Small intestine (tissue), 7 donors: ENCODE data around the gene CEP131. TPM values are rescaled to one million over a fixed set of nuclear protein-coding genes. Genes with fewer than 3 reads are reported as not detected.

Source experiments
- DNase-seq, 2 donors: peaks; one replicate each; pipeline versions ENCODE4 v3.0.0 to v3.0.0-alpha.2; 2013
- FAIRE-seq: peaks from 2 replicates; lab custom pipeline; 2012; peaks lifted over from hg19 to GRCh38; lab: Jason Lieb, UNC
- H3K27ac ChIP-seq, 3 donors: one replicate each; pipeline ENCODE4 v1.5.1; 2013; ENCODE audit warnings: low read length in 2 of 3, mild to moderate bottlenecking in 2 of 3, control low read depth in 1 of 3, inconsistent platforms in 1 of 3, low read depth in 1 of 3, moderate library complexity in 1 of 3
- H3K27me3 ChIP-seq, 3 donors: one replicate each; pipeline ENCODE4 v1.6.1; 2013; ENCODE audit warnings: low read length in 3 of 3, inconsistent platforms in 1 of 3; ENCODE audit not compliant: control insufficient read depth in 3 of 3, insufficient read depth in 3 of 3
- H3K36me3 ChIP-seq, 3 donors: one replicate each; pipeline ENCODE4 v1.6.1; 2013; ENCODE audit warnings: low read length in 3 of 3, inconsistent platforms in 1 of 3, low read depth in 1 of 3, mild to moderate bottlenecking in 1 of 3, moderate library complexity in 1 of 3; ENCODE audit not compliant: control insufficient read depth in 3 of 3, insufficient read depth in 2 of 3
- H3K4me1 ChIP-seq, 3 donors: one replicate each; pipeline ENCODE4 v1.6.1; 2013; ENCODE audit warnings: low read length in 2 of 3, inconsistent platforms in 1 of 3, low read depth in 1 of 3, mild to moderate bottlenecking in 1 of 3, moderate library complexity in 1 of 3; ENCODE audit not compliant: control insufficient read depth in 3 of 3, insufficient read depth in 2 of 3
- H3K4me3 ChIP-seq, 3 donors: one replicate each; pipeline ENCODE4 v1.5.1; 2013; ENCODE audit warnings: low read length in 3 of 3, control low read depth in 1 of 3, inconsistent platforms in 1 of 3, low read depth in 1 of 3, mild to moderate bottlenecking in 1 of 3, moderate library complexity in 1 of 3
- H3K9me3 ChIP-seq, 2 donors: one replicate each; pipeline ENCODE4 v1.6.1; 2013; ENCODE audit warnings: low read depth in 1 of 2, low read length in 1 of 2; ENCODE audit not compliant: control insufficient read depth in 2 of 2, insufficient read depth in 1 of 2
- WGBS, 3 donors: extraction: QIAGEN DNeasy Blood & Tissue Kit; methylation state at CpG; one replicate each; pipeline ENCODE4 v1.1.7; 2013; 5-methylcytosine and 5-hydroxymethylcytosine counted together
- polyA plus RNA-seq, 4 donors: library from polyadenylated mRNA; stranded (reverse) in 3 of 4; unstranded in 1 of 4; fragments of 200-250 nt in 3 of 4; fragments of 120-200 nt in 1 of 4; gene quantifications; one replicate each; pipeline versions ENCODE4 v1.2.1 to v1.2.3, GENCODE V29; 2013
- donor health status: healthy with polysubstance abuse.
- donor health status: control.
- donor health status: control.
- donor health status: Bipolar disorder and iron deficiency.
- donor health status: healthy.

The CEP131 gene
- polyA plus RNA-seq, 4 donors = 4.0 to 8.8 (median 6.6) TPM

DNA sequence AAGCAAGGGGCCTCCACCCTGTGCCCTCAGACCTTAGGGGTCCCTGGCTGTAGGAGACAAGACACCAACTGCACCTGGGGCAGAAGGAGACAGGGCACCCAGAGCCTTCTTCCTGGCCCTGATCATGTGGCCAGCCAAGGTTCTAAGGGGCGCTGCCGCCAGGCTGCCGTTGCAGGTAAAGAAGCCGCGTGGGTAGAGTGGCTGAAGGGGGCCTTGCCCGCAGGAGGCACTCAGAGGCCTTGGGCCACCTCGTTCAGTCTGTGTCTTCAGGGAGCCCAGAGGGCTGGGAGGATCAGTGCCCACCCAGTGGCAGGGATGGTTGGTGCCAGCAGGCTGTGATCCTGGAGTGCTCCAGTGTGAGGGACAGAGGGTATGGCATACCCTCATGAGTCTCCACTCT is 55.1 kb downstream of the CEP131 start:
- peaks cover 0 to 2% of the 10 kb centered on the region in 2 donors for H3K9me3 ChIP-seq
- peaks cover 0 to 32% (median 0%) of the 10 kb centered on the region in 3 donors for H3K36me3 ChIP-seq
- DNase-seq = no peak
- no peak overlapping the region for H3K4me3 ChIP-seq
- 87 to 92% (median 89%) methylated on average over 7 of the region's 7 CpGs for WGBS, 3 donors
- H3K27ac ChIP-seq = no peak overlapping the region
- peaks cover 0 to 43% (median 0%) of the 10 kb centered on the region in 3 donors for H3K4me1 ChIP-seq
- no peaks in the 10 kb centered on the region for H3K27me3 ChIP-seq
- FAIRE-seq = no peak

DNA sequence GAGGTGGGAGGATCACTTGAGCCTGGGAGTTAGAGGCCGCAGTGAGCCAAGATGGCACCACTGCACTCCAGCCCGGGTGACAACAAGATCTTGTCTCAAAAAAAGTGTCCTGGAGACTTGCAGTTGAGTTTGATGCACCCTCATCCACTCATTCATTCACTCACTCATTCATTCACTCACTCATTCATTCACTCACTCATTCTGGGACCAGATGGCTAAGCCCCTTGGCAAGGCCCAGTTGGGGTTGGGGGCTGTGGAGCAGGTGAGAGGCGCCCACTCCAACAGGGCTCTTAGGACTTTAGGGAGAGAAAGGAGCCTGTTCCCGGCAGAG is 55.6 kb downstream of the CEP131 start:
- Histone ChIP-seq H3K4me1 (peaks cover 0 to 43% (median 0%) of the 10 kb centered on the region in 3 donors), H3K9me3 (peaks cover 0 to 1% of the 10 kb centered on the region in 2 donors), H3K4me3 (peak overlapping the region in 1 of 3 donors; percentile 75), H3K36me3 (peaks cover 0 to 37% (median 0%) of the 10 kb centered on the region in 3 donors), H3K27ac (peak overlapping the region in 1 of 3 donors; percentile 72), H3K27me3 (no peaks in the 10 kb centered on the region)
- WGBS, 3 donors = 94 to 98% (median 96%) methylated on average over 3 to 4 of the region's 4 CpGs
- DNase-seq = no peak
- FAIRE-seq = no peak

DNA sequence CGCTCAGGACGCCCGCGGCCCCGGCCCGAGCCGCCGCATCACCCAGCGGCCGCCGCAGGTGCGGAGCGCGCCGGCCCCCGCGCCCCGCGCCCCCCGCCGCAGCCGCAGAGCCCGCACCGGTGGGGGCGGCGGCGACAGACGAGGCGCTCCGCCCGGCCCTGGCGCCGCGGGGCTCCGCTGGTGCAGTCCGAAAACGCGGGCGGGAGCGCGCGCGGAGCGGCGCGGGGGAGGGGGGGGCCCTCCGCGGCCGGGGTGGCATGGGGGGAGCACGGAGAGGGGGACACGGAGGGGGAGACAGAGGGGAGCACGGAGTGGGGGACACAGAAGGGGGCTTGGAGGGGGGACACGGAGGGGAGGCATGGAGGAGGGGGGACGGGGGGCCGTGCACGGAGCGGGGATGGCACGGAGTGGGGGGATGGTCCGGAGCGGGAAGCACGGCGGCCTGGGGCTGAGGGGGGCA is 56.7 kb downstream of the CEP131 start, which contains the start of gene AATK:
AATK (minus strand) TSS at position 189 of the 460 bp plus-strand sequence. CDS start 229 bp downstream, outside the sequence.
- 2 to 3% (median 2%) methylated on average over 17 to 62 of the region's 62 CpGs for WGBS, 3 donors
- no peaks in the 10 kb centered on the region for H3K27me3 ChIP-seq
- H3K4me3 ChIP-seq = peak within 1 kb of the TSS in 2 of 3 donors; percentile 55 to 75
- H3K4me1 ChIP-seq = peaks cover 0 to 39% (median 0%) of the 10 kb centered on the region in 3 donors
- DNase-seq (no peak), FAIRE-seq (no peak)
- peaks cover 0 to 48% (median 0%) of the 10 kb centered on the region in 3 donors for H3K36me3 ChIP-seq
- no peaks in the 10 kb centered on the region for H3K9me3 ChIP-seq
- H3K27ac ChIP-seq = peak within 1 kb of the TSS in 1 of 3 donors; percentile 95

DNA sequence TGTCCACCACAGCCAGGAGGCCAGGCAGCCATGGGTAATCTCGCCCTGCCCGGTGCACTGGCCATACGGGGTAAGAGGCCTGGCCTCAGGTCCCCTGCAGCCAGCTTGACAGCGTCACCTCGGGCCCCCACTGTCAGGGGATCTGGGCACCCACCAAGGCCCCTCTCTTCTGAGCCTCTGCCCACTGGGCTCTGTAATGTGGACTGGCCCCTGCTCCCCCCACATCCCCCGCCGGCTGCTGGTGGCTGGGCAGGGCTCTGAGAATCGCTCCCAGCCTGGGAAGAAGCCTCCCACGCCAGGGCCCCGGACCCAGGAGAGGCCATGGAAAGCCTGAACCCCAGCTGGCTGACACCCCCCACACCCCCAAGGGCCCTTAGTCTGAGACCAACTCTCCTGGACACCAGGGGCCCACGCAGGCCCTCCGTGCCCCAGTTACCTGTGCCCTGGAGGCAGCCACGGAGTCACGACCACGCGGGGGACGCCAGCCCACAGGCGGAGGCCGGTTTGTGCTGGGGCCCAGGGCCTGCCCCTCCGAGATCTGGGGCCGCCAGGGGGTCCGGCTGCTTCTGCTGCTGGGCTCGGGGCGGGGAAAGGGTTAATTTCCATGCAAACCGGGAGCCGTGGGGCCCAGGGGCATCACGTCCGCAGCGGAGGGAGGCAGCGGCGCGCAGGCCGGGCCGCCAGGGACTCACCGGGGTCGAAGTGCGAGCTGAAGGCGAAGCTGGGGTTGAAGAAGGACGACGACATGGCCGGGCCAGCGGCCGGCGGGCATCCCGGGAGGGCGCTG is 57.3 kb downstream of the CEP131 start, which contains the start of gene PVALEF:
PVALEF (plus strand) TSS at position 262 of the 787 bp plus-strand sequence. CDS start 15,720 bp downstream, outside the sequence.
- Histone ChIP-seq H3K9me3 (no peaks in the 10 kb centered on the region), H3K4me3 (peak within 1 kb of the TSS in 2 of 3 donors; percentile 55 to 75), H3K4me1 (peaks cover 0 to 39% (median 0%) of the 10 kb centered on the region in 3 donors), H3K27ac (peak within 1 kb of the TSS in 1 of 3 donors; percentile 95), H3K27me3 (no peaks in the 10 kb centered on the region), H3K36me3 (peaks cover 0 to 51% (median 0%) of the 10 kb centered on the region in 3 donors)
- FAIRE-seq = no peak
- 23 to 32% (median 29%) methylated on average over 23 to 46 of the region's 46 CpGs for WGBS, 3 donors
- DNase-seq = peak; percentile 43 to 91

DNA sequence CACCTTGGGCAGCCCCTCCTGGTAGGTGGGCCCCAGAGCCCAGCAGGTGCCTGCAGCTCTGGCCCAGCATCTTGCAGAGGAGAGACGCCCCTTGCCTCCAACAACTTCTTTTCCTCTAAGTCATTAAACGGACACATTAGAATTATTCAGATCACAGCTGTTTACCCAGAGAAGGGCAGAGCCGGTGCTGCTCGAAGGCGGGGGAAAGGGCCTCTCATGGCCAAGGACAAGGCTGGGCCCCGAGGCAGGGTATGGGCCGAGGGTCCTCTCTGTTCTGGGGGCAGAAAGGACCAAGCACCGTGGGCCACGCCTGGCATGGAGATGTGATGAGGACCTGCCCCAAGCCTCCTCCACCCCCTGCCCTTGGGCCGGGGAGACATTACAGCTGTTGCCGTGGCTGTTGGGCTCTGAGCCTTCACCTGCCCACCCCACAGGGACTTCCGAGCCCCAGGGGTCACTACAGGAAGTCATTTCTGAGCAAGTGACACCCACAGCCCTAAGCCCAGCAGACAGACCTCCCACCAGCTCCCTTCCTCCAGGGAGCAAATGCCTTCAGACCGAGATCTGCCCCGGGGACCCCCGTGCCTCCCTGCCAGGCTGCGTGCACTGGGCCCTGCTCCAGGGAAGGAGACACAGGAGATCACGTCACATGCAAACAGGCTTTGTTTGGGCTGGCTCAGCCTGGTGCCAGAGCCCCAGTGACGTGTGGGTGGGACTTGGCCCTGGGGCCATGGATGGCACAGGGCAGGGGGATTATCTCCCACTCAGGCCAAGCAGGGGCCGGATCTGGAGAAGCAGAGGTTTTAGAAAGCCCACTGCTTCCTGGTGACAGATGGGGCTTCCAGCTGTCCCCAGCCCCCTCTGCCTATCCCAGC is 58.2 kb downstream of the CEP131 start:
- Histone ChIP-seq H3K36me3 (peaks cover 0 to 60% (median 0%) of the 10 kb centered on the region in 3 donors), H3K27me3 (no peaks in the 10 kb centered on the region), H3K4me1 (peaks cover 0 to 39% (median 0%) of the 10 kb centered on the region in 3 donors), H3K4me3 (peak overlapping the region in 1 of 3 donors; percentile 60), H3K9me3 (no peaks in the 10 kb centered on the region), H3K27ac (peak overlapping the region in 1 of 3 donors; percentile 95)
- DNase-seq (peak in 1 of 2 donors; percentile 66), FAIRE-seq (no peak)
- 40 to 58% (median 53%) methylated on average over 19 of the region's 19 CpGs for WGBS, 3 donors

DNA sequence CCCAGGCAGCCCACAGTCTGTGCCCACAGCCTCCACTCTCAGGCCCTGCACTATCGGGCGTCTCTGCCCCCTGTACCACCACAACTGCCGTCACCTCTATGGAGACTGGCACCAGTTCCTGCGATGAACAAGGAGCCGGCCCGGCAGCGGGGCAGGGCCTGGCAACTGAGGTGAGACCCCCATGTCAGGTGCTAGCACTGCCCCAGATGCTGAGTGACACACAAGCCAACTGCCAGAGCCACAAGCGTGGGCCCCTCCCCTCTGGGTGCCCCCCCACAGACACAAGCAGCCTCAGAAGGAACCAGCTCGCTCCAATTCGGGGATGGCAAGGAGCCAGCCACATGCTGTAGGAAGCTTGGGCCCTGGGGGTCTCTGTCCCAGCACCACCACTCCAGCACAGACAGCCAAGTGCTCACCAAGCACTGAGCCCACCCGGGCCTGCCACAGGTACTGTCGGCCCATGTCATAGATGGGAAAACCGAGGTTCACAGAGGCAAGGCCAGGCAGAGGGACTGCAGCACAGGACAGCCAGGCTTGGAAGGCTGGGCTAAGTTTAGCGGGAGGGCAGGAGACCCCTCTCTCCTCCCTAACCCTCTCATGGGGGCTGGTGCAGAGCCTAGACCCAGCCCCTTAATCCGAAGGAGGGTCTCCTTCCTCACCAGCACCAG is 58.9 kb downstream of the CEP131 start:
- no peaks in the 10 kb centered on the region for H3K27me3 ChIP-seq
- FAIRE-seq (no peak), DNase-seq (no peak)
- peaks cover 0 to 57% (median 0%) of the 10 kb centered on the region in 3 donors for H3K36me3 ChIP-seq
- 80 to 90% (median 90%) methylated on average over 15 of the region's 15 CpGs for WGBS, 3 donors
- H3K4me3 ChIP-seq = peak overlapping the region in 1 of 3 donors; percentile 60
- H3K9me3 ChIP-seq = no peaks in the 10 kb centered on the region
- no peak overlapping the region for H3K27ac ChIP-seq
- H3K4me1 ChIP-seq = peaks cover 0 to 39% (median 0%) of the 10 kb centered on the region in 3 donors

DNA sequence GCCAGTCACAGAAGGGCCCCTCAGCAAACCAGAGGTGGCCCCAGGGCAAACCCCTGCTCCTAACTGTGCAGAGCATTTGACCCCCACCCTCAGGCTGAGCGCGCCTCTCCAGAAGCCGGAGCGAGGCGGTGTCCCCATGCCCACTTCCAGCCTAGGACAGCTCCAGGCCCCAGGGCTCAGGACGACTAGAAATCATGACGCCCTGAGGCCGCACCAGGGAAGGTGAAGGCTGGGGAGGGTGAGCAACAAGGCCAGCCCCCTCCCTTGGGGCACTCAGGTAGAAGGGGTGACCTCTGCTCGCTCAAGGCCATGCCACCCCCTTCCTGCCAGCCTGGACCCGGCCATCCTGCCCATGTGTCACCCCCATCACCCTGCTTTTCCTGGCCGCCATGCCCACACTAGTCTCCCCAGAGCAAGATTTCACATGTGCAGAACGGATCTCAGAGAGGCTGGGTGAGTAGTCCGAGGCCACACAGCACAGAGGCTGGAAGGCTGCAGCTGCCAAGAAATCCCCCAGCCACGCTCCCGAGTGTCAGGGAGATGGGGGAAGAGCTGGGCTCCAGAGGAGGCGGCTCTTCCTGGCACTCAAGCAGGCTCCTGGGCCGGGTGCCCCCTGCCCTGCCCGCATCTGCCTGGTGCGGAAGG is 59.6 kb downstream of the CEP131 start:
- Histone ChIP-seq H3K9me3 (no peaks in the 10 kb centered on the region), H3K36me3 (peaks cover 0 to 59% (median 0%) of the 10 kb centered on the region in 3 donors), H3K27ac (no peak overlapping the region), H3K4me3 (no peak overlapping the region), H3K27me3 (no peaks in the 10 kb centered on the region), H3K4me1 (peaks cover 0 to 37% (median 0%) of the 10 kb centered on the region in 3 donors)
- FAIRE-seq (no peak), DNase-seq (no peak)
- 85 to 91% (median 86%) methylated on average over 19 of the region's 19 CpGs for WGBS, 3 donors
